ENCODE data around the gene TRAF1.

GRCh38 chr9:120894321-120895148 lies 32.1 kb downstream of the TRAF1 start:
- TF ChIP-seq CTCF (IDR thresholded peaks at IDR 0.05; ENCODE audit: insufficient read depth, low read length, poor library complexity, severe bottlenecking) (no peak), EZH2phosphoT487 (conservative IDR thresholded peaks at IDR 0.05; ENCODE audit: low read length) (no peak)

All from SU-DHL-6 (cell line).